ENCODE results near the gene C1orf116.

Gene C1orf116

GRCh38 chr1:206992790-206993189 is 39.8 kb downstream of the C1orf116 start:
- TF ChIP-seq CTCF (IDR thresholded peaks at IDR 0.05; ENCODE audit: low read depth, low read length, missing control alignments), result no peak
- Histone ChIP-seq H3K4me3 (ENCODE audit: low read depth, low read length) (no peak overlapping the region), H3K27ac (no peak overlapping the region), H3K27me3 (replicated peaks) (peaks cover 12% of the 10 kb centered on the region), H3K36me3 (replicated peaks) (no peaks in the 10 kb centered on the region)
- in situ Hi-C loops (cut with HindIII; ENCODE audit: low pct_ligation_motif_present, low sequenced_read_pairs), result no loop called here
- no peak for DNase-seq

- no peak for DNase-seq
- H3K4me3 ChIP-seq (ENCODE audit: low read depth, low read length), result no peak overlapping the region
- H3K27me3 ChIP-seq (replicated peaks), result peaks cover 17% of the 10 kb centered on the region
- in situ Hi-C loops (cut with HindIII; ENCODE audit: low pct_ligation_motif_present, low sequenced_read_pairs), result no loop called here
- no peak for TF ChIP-seq CTCF (IDR thresholded peaks at IDR 0.05; ENCODE audit: low read depth, low read length, missing control alignments)
- no peak overlapping the region for H3K27ac ChIP-seq
- no peaks in the 10 kb centered on the region for H3K36me3 ChIP-seq (replicated peaks)
Measured at GRCh38 chr1:206987873-206988272, 44.7 kb downstream of the C1orf116 start.

GRCh38 chr1:206986885-206987284 is 45.7 kb downstream of the C1orf116 start:
- no peak for DNase-seq
- Histone ChIP-seq H3K27me3 (replicated peaks) (peaks cover 19% of the 10 kb centered on the region), H3K36me3 (replicated peaks) (no peaks in the 10 kb centered on the region), H3K27ac (no peak overlapping the region), H3K4me3 (ENCODE audit: low read depth, low read length) (no peak overlapping the region)
- in situ Hi-C loops (cut with HindIII; ENCODE audit: low pct_ligation_motif_present, low sequenced_read_pairs), result no loop called here
- no peak for TF ChIP-seq CTCF (IDR thresholded peaks at IDR 0.05; ENCODE audit: low read depth, low read length, missing control alignments)

GRCh38 chr1:206986402-206986801 is 46.2 kb downstream of the C1orf116 start:
- in situ Hi-C loops (cut with HindIII; ENCODE audit: low pct_ligation_motif_present, low sequenced_read_pairs), result no loop called here
- peaks cover 20% of the 10 kb centered on the region for H3K27me3 ChIP-seq (replicated peaks)
- H3K36me3 ChIP-seq (replicated peaks), result no peaks in the 10 kb centered on the region
- TF ChIP-seq CTCF (IDR thresholded peaks at IDR 0.05; ENCODE audit: low read depth, low read length, missing control alignments), result no peak
- no peak for DNase-seq
- H3K27ac ChIP-seq, result no peak overlapping the region
- no peak overlapping the region for H3K4me3 ChIP-seq (ENCODE audit: low read depth, low read length)

- Histone ChIP-seq H3K27me3 (replicated peaks) (peaks cover 22% of the 10 kb centered on the region), H3K4me3 (ENCODE audit: low read depth, low read length) (no peak overlapping the region), H3K27ac (no peak overlapping the region), H3K36me3 (replicated peaks) (no peaks in the 10 kb centered on the region)
- no peak for DNase-seq
- in situ Hi-C loops (cut with HindIII; ENCODE audit: low pct_ligation_motif_present, low sequenced_read_pairs), result no loop called here
- TF ChIP-seq CTCF (IDR thresholded peaks at IDR 0.05; ENCODE audit: low read depth, low read length, missing control alignments), result no peak
Measured at GRCh38 chr1:206985162-206985749, 47.3 kb downstream of the C1orf116 start.

- in situ Hi-C loops (cut with HindIII; ENCODE audit: low pct_ligation_motif_present, low sequenced_read_pairs), result no loop called here
- peak; percentile 81 for TF ChIP-seq CTCF (IDR thresholded peaks at IDR 0.05; ENCODE audit: low read depth, low read length, missing control alignments)
- Histone ChIP-seq H3K4me3 (ENCODE audit: low read depth, low read length) (no peak overlapping the region), H3K27ac (no peak overlapping the region), H3K36me3 (replicated peaks) (no peaks in the 10 kb centered on the region), H3K27me3 (replicated peaks) (peaks cover 14% of the 10 kb centered on the region)
- peak; percentile 27 for DNase-seq
Measured at GRCh38 chr1:206982216-206982615, 50.3 kb downstream of the C1orf116 start.

All from brain microvascular endothelial cell (primary cell).